Progenitor cell of endocrine pancreas (in vitro differentiated cells): ENCODE measurements around the gene MMP8. TPM values are rescaled to one million over a fixed set of nuclear protein-coding genes. Genes with fewer than 3 reads are reported as not detected.
"Not testable (repeated sequence)": the region's sequence is repeated elsewhere in the genome, so short reads cannot be mapped to it uniquely, and the experiment has no call there.

Experiments used
- DNase-seq: peaks from one replicate; pipeline ENCODE4 v3.0.0; 2021; ENCODE audit warnings: low spot score; ENCODE audit not compliant: unreplicated experiment
- H3K27ac Mint-ChIP-seq: 2 replicates; pipeline ENCODE4 v1.8.0; 2021; ENCODE audit warnings: mild to moderate bottlenecking, moderate library complexity, mixed read lengths
- H3K27me3 Mint-ChIP-seq: 2 replicates; pipeline ENCODE4 v1.8.0; 2021; ENCODE audit warnings: mixed read lengths
- H3K36me3 Mint-ChIP-seq: 2 replicates; pipeline ENCODE4 v1.8.0; 2022; ENCODE audit warnings: mixed read lengths; ENCODE audit not compliant: insufficient read depth
- H3K4me1 Mint-ChIP-seq: 2 replicates; pipeline ENCODE4 v1.8.0; 2021; ENCODE audit warnings: low read depth, mixed read lengths
- H3K4me3 Mint-ChIP-seq: 2 replicates; pipeline ENCODE4 v1.8.0; 2021; ENCODE audit warnings: low read depth, mild to moderate bottlenecking, moderate library complexity, mixed read lengths
- H3K9me3 Mint-ChIP-seq: 2 replicates; pipeline ENCODE4 v1.8.0; 2021; ENCODE audit warnings: low read depth, mixed read lengths
- CTCF ChIP-seq: fragments of 200-600 bp; sonication (generic); IDR thresholded peaks from one replicate; pipeline ENCODE4 v1.5.0; 2021; ENCODE audit warnings: antibody characterized with exemption, mild to moderate bottlenecking; ENCODE audit not compliant: unreplicated experiment
- total RNA-seq: library from RNA; stranded (reverse); gene quantifications from 2 replicates; pipeline ENCODE4 v1.2.1, GENCODE V29; 2021

The MMP8 gene
- total RNA-seq, 1 donor from 2014 or later, result not detected

GRCh38 chr11:102733232-102733875 is 8.6 kb upstream of the MMP8 start:
- Mint-ChIP-seq H3K4me3 (no peak overlapping the region), H3K36me3 (no peaks in the 10 kb centered on the region), H3K9me3 (peaks cover 6% of the 10 kb centered on the region), H3K4me1 (no peaks in the 10 kb centered on the region), H3K27me3 (peaks cover 2% of the 10 kb centered on the region), H3K27ac (no peak overlapping the region)
- TF ChIP-seq CTCF, result peak; percentile 61
- no peak for DNase-seq

- not testable (repeated sequence) for H3K27ac Mint-ChIP-seq, H3K36me3 Mint-ChIP-seq, DNase-seq, H3K4me1 Mint-ChIP-seq, H3K4me3 Mint-ChIP-seq, H3K27me3 Mint-ChIP-seq, H3K9me3 Mint-ChIP-seq
These were observed 6.2 kb upstream of the MMP8 start for GRCh38 chr11:102730944-102731343.

- no peak for DNase-seq
These were observed 5.4 kb upstream of the MMP8 start for GRCh38 chr11:102729849-102730815.

GRCh38 chr11:102727890-102728289 is 3.1 kb upstream of the MMP8 start:
- no peak overlapping the region for H3K4me3 Mint-ChIP-seq
- DNase-seq, result no peak

More at GRCh38 chr11:102729849-102730815, 5.4 kb upstream of the MMP8 start:
- no peak for TF ChIP-seq CTCF
- H3K4me1 Mint-ChIP-seq, result no peaks in the 10 kb centered on the region
- peaks cover 2% of the 10 kb centered on the region for H3K9me3 Mint-ChIP-seq
- H3K36me3 Mint-ChIP-seq, result no peaks in the 10 kb centered on the region
- no peak overlapping the region for H3K27ac Mint-ChIP-seq
- H3K27me3 Mint-ChIP-seq, result peaks cover 2% of the 10 kb centered on the region
- no peak overlapping the region for H3K4me3 Mint-ChIP-seq

GRCh38 chr11:102722821-102723220 is 1.9 kb downstream of the MMP8 start:
- Mint-ChIP-seq H3K27ac (no peak overlapping the region), H3K9me3 (peaks cover 5% of the 10 kb centered on the region), H3K27me3 (no peaks in the 10 kb centered on the region), H3K4me3 (no peak overlapping the region), H3K4me1 (peaks cover 1% of the 10 kb centered on the region), H3K36me3 (no peaks in the 10 kb centered on the region)
- no peak for DNase-seq
- no peak for TF ChIP-seq CTCF

More at GRCh38 chr11:102727890-102728289, 3.1 kb upstream of the MMP8 start:
- H3K27me3 Mint-ChIP-seq, result no peaks in the 10 kb centered on the region
- H3K9me3 Mint-ChIP-seq, result peaks cover 7% of the 10 kb centered on the region
- TF ChIP-seq CTCF, result no peak
- H3K36me3 Mint-ChIP-seq, result no peaks in the 10 kb centered on the region
- H3K27ac Mint-ChIP-seq, result no peak overlapping the region
- H3K4me1 Mint-ChIP-seq, result no peaks in the 10 kb centered on the region
